Stimulated activated CD4-positive, alpha-beta T cell treated with anti-CD3 and anti-CD28 coated beads, Interleukin-2, amount 100 ng/mL, for 4 hours (primary cell): ENCODE measurements around the gene TOGARAM2.
"Not testable (repeated sequence)": the region's sequence is repeated elsewhere in the genome, so short reads cannot be mapped to it uniquely, and the experiment has no call there.

Experiments used
- DNase-seq: peaks from one replicate; pipeline ENCODE4 v3.0.0-alpha.2; 2020; ENCODE audit warnings: low read depth

Gene TOGARAM2

DNA sequence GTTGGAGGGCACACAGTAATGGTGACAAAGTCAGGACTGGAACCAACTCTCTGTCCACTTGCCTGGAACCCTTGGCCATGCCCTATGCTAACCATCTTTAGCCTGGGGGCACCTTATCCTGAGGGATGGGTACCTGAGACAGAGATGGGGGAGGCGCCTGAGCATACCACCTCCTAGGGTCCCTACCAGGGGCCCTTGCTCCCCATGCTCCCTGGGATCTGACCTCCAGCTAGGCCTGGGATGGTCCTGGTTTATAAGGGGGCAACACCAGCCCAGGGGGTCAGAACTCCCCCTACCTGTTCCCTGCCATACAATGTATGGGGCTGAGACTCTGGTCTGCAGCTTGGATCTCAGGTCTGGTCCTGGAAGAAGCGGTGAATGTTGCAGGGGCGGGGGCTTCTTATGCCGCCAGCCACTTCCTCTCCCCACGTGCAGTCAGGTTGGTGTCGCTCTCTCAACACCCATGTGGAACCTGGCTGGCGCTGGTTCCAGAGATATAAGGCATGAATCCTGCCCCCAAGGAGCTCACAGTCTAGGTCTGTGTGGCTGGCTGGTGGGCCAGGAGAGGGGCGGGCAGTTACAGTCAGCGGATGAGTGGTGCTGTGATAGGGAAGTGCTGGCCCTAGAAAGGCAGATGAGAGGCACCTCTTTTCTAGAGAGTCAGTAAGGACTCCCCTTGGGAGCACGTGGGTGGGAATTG, 3.8 kb upstream of the TOGARAM2 start:
- DNase-seq, result no peak

- not testable (repeated sequence) for DNase-seq
These were observed 3.1 kb upstream of the TOGARAM2 start for GRCh38 chr2:28978001-28978400.

- no peak for DNase-seq
These were observed 2.5 kb upstream of the TOGARAM2 start for GRCh38 chr2:28978606-28979005.

DNA sequence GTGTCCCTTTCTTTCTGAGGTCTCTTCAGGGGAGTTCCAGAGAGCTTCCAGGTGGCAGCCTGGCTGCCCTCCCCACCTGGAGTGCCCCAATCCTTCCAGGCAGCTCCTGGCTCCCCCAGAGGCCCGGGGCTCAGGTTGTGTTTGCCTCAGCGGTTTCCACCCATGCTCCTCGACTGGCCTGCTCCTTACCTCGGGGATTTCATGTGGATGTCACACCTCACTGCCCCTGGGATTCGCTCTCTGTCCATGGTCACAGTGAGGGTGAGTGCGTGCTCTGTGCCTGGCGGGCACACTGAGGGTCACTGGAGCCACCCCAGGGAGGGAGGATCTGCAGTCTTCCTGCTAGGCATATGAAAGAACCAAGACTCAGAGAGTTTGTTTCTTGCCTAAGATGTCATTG, 2.1 kb upstream of the TOGARAM2 start:
- DNase-seq, result no peak

DNA sequence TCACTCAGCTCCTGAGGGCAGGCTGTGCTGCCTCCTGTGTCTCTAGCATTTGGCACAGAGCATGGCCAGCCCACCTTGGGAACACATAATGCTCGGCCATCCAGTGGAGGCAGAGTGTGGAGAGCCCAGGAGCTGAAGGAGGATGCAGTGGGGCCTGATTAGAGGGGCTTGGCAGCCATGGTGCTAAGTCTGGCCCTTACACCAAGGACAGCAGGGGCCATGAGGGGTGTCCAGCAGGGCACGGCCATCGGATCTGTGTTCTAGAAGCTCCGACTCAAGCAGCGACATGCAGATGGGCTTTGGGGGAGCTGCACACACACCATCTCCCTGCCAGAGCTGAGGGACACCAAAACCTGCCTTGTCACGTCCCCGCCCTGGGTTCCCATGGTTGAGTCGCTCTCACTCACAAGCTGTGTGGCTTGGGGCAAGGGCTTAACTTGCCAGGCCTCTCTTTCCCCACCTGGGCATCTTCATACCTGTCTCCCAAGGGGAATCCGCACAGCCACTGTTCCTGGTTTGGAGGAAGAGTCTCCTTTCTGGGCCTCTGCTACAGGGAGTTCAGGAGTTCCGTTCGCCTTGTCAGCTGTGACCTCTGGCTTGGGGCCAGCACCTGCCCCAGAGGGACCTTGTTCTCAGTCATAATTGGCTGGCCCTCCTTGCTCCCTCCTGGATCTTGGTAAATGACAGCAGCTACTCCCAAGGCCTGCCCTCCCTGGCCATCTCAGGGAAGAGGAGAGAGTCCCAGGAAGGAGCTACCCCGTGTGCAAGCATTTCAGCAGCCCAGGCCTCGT, 1.3 kb upstream of the TOGARAM2 start:
- no peak for DNase-seq

DNA sequence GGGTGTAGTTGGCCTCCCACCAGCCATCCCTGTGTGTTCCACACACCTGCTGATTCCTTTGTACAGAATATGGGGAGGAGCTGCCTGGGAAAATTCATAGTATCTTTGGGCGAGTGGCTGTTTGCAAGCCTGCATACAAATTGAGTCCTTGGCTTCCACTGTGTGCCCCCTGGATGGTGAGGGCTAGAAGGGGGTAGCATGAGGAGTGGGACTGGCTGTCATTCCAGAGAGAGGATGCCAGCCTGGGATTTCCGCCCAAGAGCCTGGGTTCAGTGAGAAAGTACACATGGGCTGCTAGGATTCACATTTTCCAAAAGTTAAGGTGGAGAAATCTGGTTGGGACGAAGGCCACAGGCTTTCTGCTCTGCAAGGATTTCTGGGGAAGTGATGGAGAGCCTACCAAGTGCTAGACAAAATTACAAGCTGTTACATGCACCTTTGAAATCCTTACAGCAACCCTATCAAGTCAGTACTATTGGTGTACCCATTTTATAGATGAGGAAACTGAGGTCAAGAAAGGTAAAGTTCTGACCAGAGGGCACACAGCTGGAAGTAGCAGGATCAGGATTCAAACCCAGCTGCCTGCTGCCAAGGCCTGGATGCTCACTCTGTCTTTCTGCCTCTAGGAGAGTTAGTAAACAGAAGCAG, 606 bp upstream of the TOGARAM2 start:
- DNase-seq, result no peak

DNA sequence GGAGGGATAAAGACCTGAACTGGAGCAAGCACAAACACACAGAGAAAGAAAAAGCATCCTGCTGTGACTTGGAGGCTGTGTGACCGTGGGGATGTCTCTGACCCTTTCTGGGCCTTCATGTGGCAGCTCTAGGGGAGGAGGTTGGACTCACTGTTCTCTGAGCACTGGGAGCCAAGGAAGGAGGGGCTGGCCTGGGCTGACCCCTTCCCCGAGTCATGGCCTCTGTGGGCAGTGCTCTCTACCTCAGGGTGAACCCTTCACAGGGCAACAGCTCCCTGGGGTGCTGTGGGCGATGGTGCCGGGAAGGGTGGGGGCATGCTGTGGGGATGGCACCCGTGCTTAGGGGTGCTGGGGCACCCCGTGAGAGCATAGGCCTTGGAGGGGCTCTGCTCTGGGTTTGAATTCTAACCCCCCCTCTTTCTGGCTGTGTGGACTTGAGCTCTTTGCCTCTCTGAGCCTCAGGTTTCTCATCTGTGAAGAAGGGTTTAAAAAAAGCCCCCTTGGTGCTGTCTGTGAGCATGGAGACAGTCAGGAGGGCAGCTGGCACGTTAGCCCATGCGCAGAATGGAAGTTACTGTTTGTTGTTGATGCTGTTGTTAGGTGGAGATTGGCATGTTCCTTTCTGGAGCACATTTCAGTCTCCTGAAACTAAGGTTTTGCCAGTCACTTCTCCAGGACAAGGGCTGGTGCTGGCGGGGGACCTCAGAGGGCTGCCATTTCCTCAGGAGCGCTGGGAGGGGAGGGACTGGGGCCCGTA, 700 bp downstream of the TOGARAM2 start:
- no peak for DNase-seq

GRCh38 chr2:28982381-28982950, 1.4 kb downstream of the TOGARAM2 start:
- no peak for DNase-seq

GRCh38 chr2:28986429-28986828, 5.3 kb downstream of the TOGARAM2 start:
- no peak for DNase-seq

- DNase-seq, result no peak
These were observed 8.9 kb downstream of the TOGARAM2 start for GRCh38 chr2:28989973-28990372.

DNA sequence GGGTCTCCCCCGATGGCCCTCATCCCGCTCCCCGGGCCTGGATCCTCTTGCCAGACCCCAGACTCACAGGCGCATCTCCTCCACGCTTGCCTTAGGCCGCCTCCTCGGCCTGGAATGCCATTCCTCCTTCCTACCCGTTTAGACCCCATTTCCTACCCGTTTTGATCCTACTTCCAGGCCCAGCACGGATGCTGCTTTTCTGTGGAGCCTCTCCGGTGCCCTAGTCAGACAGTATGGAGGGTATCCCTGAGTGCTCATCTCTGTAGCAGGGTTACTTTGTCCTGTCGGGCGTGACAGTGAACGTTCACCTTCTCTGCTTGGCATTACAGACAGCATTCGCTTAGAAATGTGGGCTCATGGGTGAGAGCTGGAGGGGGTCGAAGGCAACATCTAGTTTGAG, 9.3 kb downstream of the TOGARAM2 start:
- no peak for DNase-seq

GRCh38 chr2:28991021-28991420, 9.9 kb downstream of the TOGARAM2 start:
- DNase-seq, result no peak

DNA sequence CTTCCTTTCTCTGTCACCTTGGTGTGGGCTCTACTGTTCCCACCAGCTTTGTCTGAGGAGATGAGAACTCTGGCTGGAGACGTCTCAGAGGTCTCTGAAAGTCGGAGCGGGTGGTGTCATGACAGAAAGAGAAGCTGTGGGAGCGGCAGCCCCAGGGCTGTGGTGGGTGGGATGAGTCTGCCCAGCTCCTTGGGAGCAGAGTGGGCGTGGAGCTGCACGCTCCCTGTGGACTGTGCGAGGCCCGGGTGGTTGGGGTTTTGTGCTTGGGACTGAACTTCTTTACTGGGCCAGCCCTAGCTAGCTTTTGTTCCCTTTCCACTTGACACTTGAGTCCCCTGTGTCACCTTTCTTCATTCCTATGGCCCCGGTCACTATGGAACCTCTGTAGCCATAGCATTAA, 10.4 kb downstream of the TOGARAM2 start:
- no peak for DNase-seq

GRCh38 chr2:28993206-28993960, 12.3 kb downstream of the TOGARAM2 start:
- no peak for DNase-seq

- no peak for DNase-seq
These were observed 13.0 kb downstream of the TOGARAM2 start for GRCh38 chr2:28994074-28994473.

DNA sequence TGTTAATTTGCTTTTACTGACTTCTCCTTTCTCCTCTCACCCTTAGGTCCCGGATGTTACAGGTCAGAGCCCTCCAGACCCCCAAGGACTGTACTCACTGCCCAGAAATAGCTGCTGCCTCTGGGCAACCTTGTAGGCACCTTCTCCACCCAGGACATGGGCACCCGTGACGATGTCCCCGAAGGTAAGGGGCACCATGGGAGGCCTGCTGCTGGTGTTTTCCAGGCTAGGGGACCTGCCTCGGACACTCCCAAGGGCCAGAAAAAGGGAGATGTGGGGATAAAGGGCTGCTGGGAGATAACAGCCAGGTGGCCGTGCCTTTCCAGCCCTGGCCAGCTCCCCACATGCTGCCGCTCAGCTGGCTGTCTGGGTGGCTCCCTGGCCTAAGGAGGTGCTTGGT, 13.6 kb downstream of the TOGARAM2 start:
- DNase-seq, result no peak

GRCh38 chr2:28995765-28996750, 15.0 kb downstream of the TOGARAM2 start:
- no peak for DNase-seq

GRCh38 chr2:28997237-28997846, 16.2 kb downstream of the TOGARAM2 start:
- no peak for DNase-seq
